SK-N-SH treated with all-trans-retinoic acid at 6 μM for 48 hours (cell line): Measurements from ENCODE around the gene ADCY5.

Source experiments
- ATAC-seq: fragments of 200-7000 bp; cut with Tn5 transposase; 3 replicates; pipeline ENCODE4 v1.9.1; 2020; ENCODE audit warnings: mild to moderate bottlenecking, moderate library complexity
- ARNTL ChIP-seq: fragments of 450-650 bp; formaldehyde crosslinking; IDR thresholded peaks from 2 replicates; pipeline ENCODE4 v1.5.0; 2020; ENCODE audit warnings: low read depth, mild to moderate bottlenecking, moderate library complexity, borderline replicate concordance
- BACH2 ChIP-seq: fragments of 250-450 bp; sonication (Bioruptor Pico); IDR thresholded peaks from 2 replicates; pipeline ENCODE4 v1.9.0; 2021; ENCODE audit warnings: mild to moderate bottlenecking, borderline replicate concordance
- CREB5 ChIP-seq: fragments of 250-450 bp; sonication (Bioruptor Pico); IDR thresholded peaks from 2 replicates; pipeline ENCODE4 v1.5.1; 2020; ENCODE audit warnings: low read depth, mild to moderate bottlenecking, moderate library complexity
- CSRNP3 ChIP-seq: fragments of 250-450 bp; sonication (Bioruptor Pico); IDR thresholded peaks from 2 replicates; pipeline ENCODE4 v1.5.1; 2021; ENCODE audit warnings: mild to moderate bottlenecking, moderate library complexity
- ESRRG ChIP-seq: fragments of 250-450 bp; sonication (Bioruptor Pico); IDR thresholded peaks from 2 replicates; pipeline ENCODE4 v1.6.1; 2021; ENCODE audit warnings: mild to moderate bottlenecking
- GLIS3 ChIP-seq: fragments of 250-450 bp; sonication (Bioruptor Pico); IDR thresholded peaks from 2 replicates; pipeline ENCODE4 v1.5.0; 2020; ENCODE audit warnings: mild to moderate bottlenecking, moderate library complexity
- ISL1 ChIP-seq: fragments of 250-450 bp; sonication (Bioruptor Pico); IDR thresholded peaks from 2 replicates; pipeline ENCODE4 v2.1.2; 2022; ENCODE audit warnings: mild to moderate bottlenecking, moderate library complexity
- OSR1 ChIP-seq: fragments of 250-450 bp; sonication (Bioruptor Pico); IDR thresholded peaks from 2 replicates; pipeline ENCODE4 v1.8.0; 2022; ENCODE audit warnings: moderate library complexity, mild to moderate bottlenecking, inconsistent platforms
- POU6F1 ChIP-seq: fragments of 250-450 bp; sonication (Bioruptor Pico); IDR thresholded peaks from 2 replicates; pipeline ENCODE4 v1.8.0; 2021; ENCODE audit warnings: low read depth, mild to moderate bottlenecking, moderate library complexity, borderline replicate concordance
- RARB ChIP-seq: fragments of 250-450 bp; sonication (Bioruptor Pico); IDR thresholded peaks from 2 replicates; pipeline ENCODE4 v1.8.0; 2021; ENCODE audit warnings: mild to moderate bottlenecking, moderate library complexity
- TSHZ2 ChIP-seq: fragments of 250-450 bp; sonication (Bioruptor Pico); IDR thresholded peaks from 2 replicates; pipeline ENCODE4 v1.5.0; 2020; ENCODE audit warnings: mild to moderate bottlenecking, moderate library complexity
- ZC3H10 ChIP-seq: fragments of 250-450 bp; sonication (Bioruptor Pico); IDR thresholded peaks from 2 replicates; pipeline ENCODE4 v1.5.1; 2021; ENCODE audit warnings: mild to moderate bottlenecking, moderate library complexity
- ZFP3 ChIP-seq: fragments of 250-450 bp; sonication (Bioruptor Pico); IDR thresholded peaks from 2 replicates; pipeline ENCODE4 v1.5.0; 2020; ENCODE audit warnings: mild to moderate bottlenecking, moderate library complexity
- ZFP30 ChIP-seq: fragments of 450-650 bp; formaldehyde crosslinking; IDR thresholded peaks from 2 replicates; pipeline ENCODE4 v1.5.0; 2022; ENCODE audit warnings: mild to moderate bottlenecking, moderate library complexity
- ZNF565 ChIP-seq: fragments of 450-650 bp; formaldehyde crosslinking; conservative IDR thresholded peaks from 2 replicates; pipeline ENCODE4 v1.5.0; 2020; ENCODE audit warnings: low read depth, mild to moderate bottlenecking, moderate library complexity
- ZNF70 ChIP-seq: fragments of 450-650 bp; formaldehyde crosslinking; IDR thresholded peaks from 2 replicates; pipeline ENCODE4 v1.5.0; 2020; ENCODE audit warnings: mild to moderate bottlenecking, moderate library complexity

ADCY5 gene

GRCh38 chr3:123276346-123277006, 172.4 kb downstream of the ADCY5 start:
- no peak for ATAC-seq

GRCh38 chr3:123275691-123276090, 173.2 kb downstream of the ADCY5 start:
- no peak for ATAC-seq

More at GRCh38 chr3:123276346-123277006, 172.4 kb downstream of the ADCY5 start:
- TF ChIP-seq ISL1: no peak
- TF ChIP-seq TSHZ2: no peak
- no peak for TF ChIP-seq ARNTL

More at GRCh38 chr3:123275691-123276090, 173.2 kb downstream of the ADCY5 start:
- TF ChIP-seq ZFP3 (CRISPR knock-in tag) (no peak), OSR1 (CRISPR knock-in tag) (no peak), ZFP30 (no peak), CSRNP3 (no peak), BACH2 (CRISPR knock-in tag) (no peak), ZC3H10 (CRISPR knock-in tag) (no peak), TSHZ2 (no peak), ZNF565 (no peak), RARB (CRISPR knock-in tag) (no peak), POU6F1 (no peak), ISL1 (no peak), ZNF70 (CRISPR knock-in tag) (no peak), GLIS3 (CRISPR knock-in tag) (no peak), ESRRG (CRISPR knock-in tag) (no peak), CREB5 (CRISPR knock-in tag) (no peak), ARNTL (no peak)
